HG02840 (cell line): ENCODE results near the gene PARP15.

Experiments used
- ATAC-seq: cut with Tn5 transposase; IDR thresholded peaks from one replicate; pipeline ENCODE4 v1.9.1; 2021; ENCODE audit warnings: mild to moderate bottlenecking, moderate library complexity, moderate number of reproducible peaks; ENCODE audit not compliant: unreplicated experiment, low FRiP score

The PARP15 gene

DNA sequence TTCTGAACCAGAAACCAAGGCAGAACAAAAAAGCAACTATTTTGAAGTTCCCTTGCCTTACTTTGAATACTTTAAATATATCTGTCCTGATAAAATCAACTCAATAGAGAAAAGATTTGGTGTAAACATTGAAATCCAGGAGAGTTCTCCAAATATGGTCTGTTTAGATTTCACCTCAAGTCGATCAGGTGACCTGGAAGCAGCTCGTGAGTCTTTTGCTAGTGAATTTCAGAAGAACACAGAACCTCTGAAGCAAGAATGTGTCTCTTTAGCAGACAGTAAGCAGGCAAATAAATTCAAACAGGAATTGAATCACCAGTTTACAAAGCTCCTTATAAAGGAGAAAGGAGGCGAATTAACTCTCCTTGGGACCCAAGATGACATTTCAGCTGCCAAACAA lies 8.7 kb upstream of the PARP15 start:
- ATAC-seq, result no peak

DNA sequence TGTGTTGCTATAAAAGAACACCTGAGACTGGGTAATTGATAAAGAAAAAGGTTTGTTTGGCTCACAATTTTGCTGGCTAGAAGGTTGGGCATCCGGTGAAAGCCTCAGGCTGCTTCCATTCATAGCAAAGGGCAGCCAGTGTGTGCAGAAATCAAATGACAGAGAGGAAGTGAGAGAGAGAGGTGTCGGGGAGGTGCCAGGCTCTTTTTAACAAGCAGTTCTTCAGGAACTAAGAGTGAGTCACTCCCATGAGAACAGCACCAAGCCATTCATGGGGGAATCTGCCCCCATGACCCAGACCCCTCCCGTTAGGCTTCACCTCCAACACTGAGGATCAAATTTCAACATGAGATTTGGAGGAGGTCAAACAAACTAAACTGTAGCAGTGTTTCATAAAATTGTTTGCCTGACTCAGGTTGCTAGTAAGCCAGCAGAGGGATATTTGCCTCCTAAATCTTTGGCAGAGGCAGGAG lies 4.5 kb upstream of the PARP15 start:
- ATAC-seq, result no peak

DNA sequence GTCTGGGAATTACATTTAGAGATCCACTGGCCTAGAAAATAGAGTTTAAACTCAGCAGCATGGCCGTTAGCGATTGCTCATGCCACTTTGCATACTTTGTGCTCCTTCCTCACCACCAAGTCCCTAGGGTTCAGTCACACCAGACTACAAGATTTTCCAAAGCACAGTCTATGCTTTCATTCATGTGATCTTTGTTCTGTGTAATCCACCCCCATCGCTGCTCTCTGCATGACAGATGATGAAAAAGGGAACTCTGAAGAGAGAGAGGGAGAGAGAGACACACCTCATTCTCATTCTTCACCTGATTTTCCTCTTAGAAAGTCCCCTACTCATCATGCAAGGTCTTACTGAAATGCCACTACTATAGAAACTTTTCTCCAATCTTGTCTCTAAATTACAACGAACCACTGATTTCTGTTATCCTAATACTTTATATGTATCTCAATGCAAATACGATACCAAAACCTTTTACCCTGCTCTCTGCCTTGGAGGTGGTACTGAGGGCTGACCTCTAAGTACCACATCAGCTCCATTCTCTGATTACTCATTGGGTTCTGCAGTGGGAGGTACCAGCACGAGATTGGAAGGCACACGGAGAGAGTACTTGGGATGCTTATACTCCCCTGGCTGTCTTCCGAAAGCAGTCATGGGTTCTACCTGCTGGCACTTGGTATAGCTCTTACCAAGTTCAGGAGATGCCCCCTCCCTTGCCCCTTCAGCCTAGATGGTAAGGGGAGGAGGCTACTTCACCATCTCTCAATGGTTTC lies 1.1 kb upstream of the PARP15 start:
- peak; percentile 80 for ATAC-seq

DNA sequence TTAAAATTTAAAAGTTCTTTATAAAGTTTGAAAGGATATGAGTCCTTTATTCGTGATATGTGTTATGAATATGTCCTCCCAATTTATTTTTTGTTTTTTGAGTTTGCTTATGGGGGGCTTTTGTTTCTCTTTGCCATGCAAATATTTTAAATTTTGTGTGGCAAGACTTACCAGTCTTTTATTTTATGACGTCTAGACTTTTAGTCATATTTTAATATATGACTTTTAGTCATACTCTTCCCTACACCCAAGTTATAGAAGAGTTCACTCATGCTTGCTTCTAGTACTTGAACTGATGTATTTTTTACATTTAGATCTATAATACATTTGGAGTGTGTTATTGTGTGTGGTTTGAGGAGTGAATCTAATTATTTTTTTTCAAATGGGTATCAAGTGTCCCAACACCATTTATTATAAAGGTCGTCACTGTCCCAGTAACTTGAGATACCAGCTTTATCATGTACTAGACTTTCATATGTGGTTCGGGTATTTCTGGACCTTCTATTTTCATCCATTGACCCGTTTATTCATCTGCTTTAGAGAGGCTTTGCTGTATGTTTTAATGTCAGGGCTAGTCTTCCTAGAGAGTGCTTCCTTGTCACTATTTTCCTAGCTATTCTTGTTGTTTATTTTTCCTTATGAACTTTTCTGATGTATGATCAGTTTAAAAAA lies 755 bp downstream of the PARP15 start:
- no peak for ATAC-seq

DNA sequence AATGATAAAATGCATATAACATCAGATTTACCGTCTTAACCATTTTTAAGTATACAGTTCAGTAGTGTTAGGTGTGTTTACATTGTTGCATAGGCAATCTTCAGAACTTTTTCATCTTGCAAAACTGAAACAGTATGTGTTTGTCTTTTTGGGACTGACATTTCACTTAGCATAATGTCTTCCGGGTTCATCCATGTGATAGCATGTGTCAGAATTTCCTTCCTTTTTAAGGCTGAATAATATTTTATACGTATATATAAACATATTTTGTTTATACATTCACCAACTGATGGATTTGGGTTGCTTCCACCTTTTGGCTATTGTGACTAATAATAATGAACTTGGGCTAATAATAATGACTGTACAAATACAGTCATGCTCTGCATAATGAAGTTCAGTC lies 3.0 kb downstream of the PARP15 start:
- no peak for ATAC-seq

DNA sequence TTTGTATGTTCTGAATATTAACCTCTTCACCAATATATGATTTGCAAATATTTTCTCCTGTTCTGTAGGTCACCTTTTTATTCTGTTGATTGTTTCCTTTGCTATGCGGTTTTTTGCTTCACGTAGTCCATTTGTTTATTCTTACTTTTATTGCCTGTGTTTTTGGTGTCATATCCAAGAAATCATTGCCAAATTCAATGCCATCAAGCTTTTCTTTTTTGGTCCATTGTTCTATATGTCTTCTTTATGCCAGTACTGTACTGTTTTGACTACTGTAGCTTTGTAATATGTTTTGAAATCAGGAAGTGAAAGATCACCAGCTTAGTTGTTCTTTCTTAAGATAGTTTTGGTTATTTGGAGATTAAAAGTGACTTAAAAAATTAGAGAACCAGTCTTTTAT lies 4.2 kb downstream of the PARP15 start:
- no peak for ATAC-seq

DNA sequence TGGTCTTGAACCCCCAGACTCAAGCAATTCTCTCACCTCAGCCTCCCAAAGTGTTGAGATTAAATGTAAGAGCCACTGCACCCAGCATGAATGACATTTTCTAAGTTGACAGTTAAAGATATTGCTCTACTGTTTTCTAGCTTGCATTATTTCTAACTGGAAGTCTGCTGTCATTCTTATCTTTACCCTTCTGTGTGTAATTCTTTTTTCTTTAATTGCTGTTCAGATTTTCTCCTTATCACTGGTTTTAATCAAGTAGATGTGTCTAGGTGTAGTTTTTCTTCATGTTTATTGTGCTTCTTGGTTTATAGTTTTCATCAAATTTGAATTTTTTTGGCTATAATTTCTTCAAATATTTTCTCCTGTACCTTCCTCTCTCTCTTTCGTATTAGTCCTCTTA lies 4.9 kb downstream of the PARP15 start:
- ATAC-seq, result no peak

DNA sequence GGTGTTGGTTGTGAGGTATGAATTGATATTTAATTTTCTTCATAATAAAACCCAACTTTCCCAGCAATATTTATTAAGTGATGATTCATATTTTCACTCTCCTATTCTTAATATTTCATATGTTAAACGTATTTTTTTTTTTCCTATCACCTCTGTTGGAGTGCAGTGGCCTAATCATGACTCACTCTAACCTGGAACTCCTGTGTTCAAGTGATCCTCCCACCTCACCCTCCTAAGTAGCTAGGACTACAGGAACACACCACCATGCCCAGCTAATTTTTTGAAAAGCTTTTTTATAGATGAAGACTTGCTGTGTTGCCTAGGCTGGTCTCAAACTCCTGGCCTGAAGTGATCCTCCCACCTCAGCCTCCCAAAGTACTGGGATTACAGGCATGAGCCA lies 8.6 kb downstream of the PARP15 start:
- no peak for ATAC-seq

DNA sequence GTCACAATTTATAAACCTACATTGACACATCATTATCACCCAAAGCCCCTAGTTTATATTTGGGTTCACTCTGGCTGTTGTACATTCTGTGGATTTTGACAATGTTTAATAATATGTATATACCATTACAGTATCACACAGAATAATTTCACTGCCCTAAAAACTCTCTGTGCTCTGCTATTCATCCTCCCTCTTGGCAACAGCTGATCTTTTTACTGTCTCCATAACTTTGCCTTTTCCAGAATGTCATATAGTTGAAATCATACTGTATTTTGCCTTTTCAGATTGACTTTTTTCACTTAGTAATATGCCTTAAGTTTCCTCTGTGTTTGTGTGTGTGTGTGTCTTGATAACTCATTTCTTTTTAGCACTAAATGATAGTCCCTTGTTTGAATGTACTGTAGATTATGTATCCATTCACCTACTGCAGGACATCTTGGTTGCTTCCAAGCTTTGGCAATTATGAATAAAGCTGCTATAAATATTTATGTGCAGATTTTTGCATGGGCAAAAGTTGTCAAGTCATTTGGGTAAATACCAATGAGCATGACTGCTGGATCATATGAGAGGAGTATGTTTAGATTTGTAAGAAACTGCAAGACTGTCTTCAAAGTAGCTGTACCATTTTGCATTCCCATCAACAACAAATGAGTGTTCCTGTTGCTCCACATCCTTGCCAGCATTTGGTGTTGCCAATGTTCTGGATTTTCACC lies 9.5 kb downstream of the PARP15 start:
- ATAC-seq, result no peak

DNA sequence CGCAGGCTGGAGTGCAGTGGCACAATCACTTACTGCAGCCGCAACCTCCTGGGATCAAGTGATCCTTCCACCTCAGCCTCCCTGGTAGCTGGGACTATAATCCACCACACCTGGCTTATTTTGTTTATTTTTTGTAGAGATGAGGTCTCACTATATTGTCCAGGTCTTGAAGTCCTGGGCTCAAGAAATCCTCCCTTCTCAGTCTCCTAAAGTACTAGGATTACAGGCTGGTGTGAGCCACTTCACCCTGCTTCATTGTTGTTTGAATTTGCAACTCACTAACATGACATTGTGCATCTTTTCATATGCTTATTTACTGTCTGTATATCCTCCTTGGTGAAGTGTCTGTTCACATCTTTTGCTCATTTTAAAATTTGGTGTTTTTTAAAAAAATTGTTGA lies 10.1 kb downstream of the PARP15 start:
- ATAC-seq, result no peak

DNA sequence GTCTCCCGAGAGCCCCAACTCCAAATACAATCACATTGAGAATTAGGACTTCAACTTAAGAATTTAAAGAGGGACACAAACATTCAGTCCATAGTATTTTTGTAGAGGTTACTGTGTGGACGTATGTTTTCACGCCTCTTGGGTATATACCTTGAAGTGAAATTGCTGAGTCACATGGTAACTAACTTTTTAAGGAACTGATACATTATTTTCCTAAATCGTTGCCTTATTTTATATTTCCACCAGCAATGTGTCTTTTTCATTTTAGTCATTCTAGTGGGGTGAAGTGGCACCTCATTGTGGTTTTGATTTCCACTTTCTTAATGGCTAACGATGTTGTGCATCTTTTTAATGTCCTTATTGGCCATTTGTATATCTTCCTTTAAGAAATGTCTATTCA lies 11.8 kb downstream of the PARP15 start:
- no peak for ATAC-seq

DNA sequence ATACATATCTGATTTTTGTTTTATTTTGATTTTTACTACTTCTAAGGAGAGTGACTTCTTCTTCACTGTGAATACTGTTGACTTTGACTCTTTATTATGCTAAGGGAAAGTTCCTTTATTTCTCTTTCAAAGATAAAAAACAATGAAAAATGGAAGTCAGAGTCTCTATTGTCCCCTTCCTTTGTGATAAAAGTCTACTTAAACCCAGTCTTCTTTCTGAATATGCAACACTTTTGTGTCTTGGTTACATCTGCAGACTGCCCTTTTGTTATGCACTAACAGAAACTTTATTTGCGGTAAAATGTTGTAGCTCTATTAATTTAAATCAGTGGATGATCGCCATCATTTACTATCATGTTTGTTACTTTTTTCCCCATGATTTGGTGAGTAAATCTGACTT lies 13.2 kb downstream of the PARP15 start:
- no peak for ATAC-seq

DNA sequence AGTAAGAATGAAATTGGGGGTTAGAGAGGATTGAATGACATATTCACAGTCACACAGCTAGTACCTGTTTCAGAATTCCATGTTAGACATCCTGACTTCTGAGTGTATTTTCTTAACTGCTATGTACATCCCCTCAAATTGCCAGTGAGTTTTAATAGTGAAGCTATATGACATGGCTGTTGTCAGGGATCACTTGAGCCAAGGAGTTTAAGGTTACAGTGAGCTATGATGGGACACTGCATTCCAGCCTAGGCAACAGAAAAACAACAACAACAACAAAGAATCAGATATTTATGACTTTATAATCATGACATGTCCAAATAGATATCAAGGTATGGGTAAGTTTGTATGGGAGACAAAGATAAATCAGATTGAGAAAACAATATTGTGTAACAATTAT lies 16.6 kb downstream of the PARP15 start:
- ATAC-seq, result no peak

DNA sequence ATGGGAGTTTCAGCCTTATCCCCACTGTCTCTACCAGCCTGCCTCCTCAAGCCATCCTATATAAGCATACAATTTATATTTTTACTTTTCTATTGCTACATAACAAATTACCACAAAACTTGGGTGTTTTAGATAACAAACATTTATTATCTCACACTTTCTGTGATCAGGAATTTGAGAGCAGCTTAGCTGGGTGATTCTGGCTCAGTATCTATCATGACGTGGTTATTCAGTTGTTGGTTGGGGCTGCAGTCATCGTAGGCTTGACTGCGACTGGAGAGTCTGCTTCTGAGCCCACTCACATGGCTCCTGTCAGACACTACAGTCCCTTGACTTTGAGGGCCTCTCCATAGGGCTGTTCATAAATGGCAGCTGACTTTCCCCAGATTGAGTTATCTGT lies 20.7 kb downstream of the PARP15 start:
- ATAC-seq, result no peak

DNA sequence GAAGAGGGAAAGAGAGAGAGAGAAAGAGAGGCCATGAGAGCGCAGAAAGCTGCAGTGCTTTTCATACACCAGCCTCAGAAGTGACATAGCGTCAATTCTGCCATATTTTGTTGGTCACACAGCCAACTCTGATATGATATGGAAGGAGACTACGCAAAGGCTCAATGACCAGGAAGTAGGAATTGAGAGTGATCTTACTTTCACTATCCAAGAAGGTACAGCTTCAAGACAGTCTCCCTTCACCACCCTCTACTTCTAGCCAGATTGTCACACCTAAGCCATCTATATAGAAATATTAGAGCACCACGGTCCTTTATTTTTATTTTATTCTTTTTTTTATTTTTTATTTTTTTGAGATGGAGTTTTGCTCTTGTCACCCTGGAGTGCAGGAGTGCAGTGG lies 21.1 kb downstream of the PARP15 start:
- no peak for ATAC-seq

DNA sequence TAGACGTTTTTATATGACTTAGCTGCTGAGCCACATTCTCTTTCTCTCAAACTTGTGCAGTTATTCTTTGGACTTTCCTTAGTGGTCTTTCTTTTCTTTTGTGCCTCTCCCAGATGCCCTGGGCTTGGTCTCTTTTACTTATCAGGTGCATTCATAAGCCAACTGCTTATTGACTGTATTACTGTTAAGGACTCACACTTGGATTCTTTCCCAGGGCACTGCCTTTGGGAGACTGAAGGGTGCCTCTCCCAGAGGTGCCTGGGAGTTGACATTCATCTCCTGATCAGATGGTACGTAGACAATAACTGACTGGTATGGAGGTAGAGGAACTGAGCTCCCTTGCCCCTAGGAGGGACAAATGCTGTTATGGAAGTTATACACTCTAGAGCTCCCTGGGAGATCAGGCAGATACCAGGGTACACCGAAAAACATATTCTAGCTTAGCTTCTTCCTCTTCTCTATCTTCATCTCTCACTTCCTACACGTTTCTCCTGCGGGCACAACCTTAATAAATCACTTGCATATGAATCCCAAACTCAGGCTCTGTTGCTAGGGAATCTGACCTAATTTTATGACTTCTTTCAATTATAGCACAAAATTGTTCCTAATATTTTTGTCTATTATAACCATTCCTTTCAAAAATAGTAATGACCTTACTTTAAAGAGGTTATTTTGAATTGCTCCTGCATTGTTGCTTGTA lies 24.7 kb downstream of the PARP15 start:
- no peak for ATAC-seq

DNA sequence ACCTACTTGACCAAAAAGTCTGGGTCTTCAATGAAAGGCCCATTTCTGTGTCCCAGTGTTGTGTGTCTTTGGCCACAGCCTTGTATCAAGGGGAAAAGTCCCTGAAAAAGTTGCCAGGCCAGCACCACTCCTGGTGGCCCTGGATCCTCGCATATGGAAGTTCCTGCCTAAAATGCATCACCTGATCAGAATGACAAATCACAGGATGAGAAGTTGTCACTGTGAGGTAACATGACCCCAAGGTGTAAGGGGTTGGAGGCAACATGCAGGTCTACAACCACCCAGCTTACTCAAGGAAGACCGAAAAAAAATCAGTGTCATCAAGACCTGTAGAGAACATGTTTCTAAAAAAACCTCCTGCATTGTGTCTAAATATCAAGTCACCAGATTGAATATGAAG lies 25.6 kb downstream of the PARP15 start:
- no peak for ATAC-seq

DNA sequence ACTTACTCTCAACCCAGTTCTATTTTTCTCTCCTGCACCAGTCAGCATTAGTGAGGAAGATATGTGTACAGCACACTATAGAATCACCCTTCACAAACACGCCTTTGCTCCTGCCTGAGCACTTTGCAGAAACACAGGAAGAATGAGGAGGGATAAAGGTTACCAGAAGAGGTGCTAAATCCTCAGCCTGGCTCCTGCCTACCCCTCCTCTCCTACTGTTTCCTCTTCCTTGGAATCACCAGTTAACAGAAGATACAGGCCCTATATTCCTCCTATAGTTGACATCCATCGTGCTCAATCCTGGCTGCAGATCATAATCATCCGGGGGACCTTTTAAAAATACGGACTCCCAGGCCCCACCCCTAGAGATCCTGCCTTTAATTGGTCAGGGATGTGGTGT lies 28.9 kb downstream of the PARP15 start:
- no peak for ATAC-seq

DNA sequence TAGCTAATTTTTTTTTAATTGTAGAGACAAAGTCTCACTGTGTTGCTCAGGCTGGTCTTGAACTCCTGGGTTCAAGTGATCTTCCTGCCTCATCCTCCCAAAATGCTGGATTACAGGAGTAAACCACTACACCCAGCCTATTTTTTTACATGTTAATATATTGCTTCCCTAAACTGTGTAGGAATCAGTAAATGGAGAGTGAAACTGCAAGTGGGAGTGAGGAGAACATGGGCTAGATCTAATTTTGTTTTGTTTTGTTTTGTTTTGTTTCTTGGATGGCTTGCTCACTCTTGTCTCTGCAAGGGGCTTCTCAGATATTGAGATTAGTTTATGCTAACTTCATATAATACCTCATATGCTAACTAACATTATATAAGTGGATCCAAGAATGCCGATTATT lies 31.5 kb downstream of the PARP15 start:
- ATAC-seq, result no peak

DNA sequence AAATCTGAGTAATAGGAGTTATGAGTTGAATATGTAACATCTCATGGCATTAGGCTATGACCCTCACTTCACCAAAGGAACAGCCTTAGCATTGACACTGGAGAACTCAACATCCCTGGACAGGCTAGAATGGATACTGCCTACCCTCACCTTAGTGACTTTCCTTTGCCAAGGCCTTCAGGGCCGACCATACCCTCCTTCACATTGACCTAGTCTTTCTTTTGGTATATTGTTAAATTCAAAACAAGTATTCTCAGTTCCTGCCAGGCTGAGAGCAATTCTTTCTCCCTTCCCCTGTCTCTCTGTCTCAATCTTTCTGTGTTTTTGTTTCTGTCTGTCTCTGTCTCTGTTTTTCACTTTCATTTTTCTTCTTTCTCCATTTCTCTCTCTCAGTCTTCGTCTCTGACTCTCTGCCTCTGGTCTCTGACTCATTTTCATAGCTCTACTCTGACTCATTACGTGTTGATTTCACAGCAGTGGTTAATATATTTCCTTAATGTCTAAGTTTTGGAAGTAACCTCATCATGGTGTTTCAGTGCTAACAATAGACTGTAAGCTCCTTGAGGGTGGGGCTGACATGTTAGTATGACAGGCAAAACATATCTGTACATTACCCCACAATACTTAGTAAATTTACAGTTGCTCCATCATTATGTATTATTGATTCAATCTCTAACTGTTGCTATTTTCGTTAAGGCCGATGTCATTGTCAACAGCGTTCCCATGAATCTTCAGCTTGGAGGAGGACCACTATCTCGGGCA lies 32.5 kb downstream of the PARP15 start:
- peak; percentile 94 for ATAC-seq
